PFSK-1 (cell line): Measurements from ENCODE around the gene GDI1.

Source experiments
- FOXP2 ChIP-seq: optimal IDR thresholded peaks from 2 replicates; pipeline ENCODE3; 2011; ENCODE audit warnings: borderline replicate concordance, control low read depth, inconsistent platforms; ENCODE audit not compliant: insufficient read depth; ENCODE audit errors: extremely low read length, extremely low read depth
- POLR2AphosphoS5 ChIP-seq: IDR thresholded peaks from 2 replicates; pipeline ENCODE4 v1.6.1; 2012; ENCODE audit warnings: low read depth, mild to moderate bottlenecking, control low read depth, low read length, moderate library complexity
- SIN3A ChIP-seq: IDR thresholded peaks from 2 replicates; pipeline ENCODE4 v1.6.1; 2012; ENCODE audit warnings: mild to moderate bottlenecking, low read length, moderate library complexity, borderline replicate concordance; ENCODE audit not compliant: insufficient read depth
- TAF1 ChIP-seq: IDR thresholded peaks from 2 replicates; pipeline ENCODE4 v1.6.1; 2012; ENCODE audit warnings: low read length, control low read depth, borderline replicate concordance; ENCODE audit not compliant: insufficient read depth
- TF ChIP-seq, protein P1 (sequence below), 2 experiments: IDR thresholded peaks; 2 replicates each; pipeline versions ENCODE4 v1.6.1 to v1.8.0; 2011 to 2012; ENCODE audit warnings: low read depth in 2 of 2, low read length in 2 of 2, control low read depth in 1 of 2, inconsistent platforms in 1 of 2, mild to moderate bottlenecking in 1 of 2, moderate library complexity in 1 of 2; ENCODE audit not compliant: insufficient read depth in 1 of 2

GDI1 gene

DNA sequence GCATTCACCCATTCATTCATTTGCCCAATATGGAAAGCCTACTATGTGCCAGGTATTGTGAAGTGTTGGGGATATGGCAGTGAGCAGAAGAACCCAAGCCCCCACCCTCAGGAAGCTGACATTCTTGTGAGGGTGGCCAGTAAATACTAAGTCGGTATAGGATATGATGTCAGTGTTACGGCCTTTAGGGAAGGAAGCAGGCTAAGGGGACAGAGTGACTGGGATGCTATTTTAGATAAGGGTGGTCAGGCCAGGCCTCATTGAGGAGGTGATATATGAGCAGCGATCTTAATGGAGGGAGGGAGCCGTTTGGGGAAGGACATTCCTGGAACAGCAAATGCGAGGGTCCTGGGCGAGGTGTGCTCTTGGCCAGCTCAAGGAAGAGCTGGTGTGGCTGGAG lies 6.5 kb upstream of the GDI1 start:
- TF ChIP-seq FOXP2: no peak
- no peak for TF ChIP-seq POLR2AphosphoS5
- TF ChIP-seq, protein P1, sequence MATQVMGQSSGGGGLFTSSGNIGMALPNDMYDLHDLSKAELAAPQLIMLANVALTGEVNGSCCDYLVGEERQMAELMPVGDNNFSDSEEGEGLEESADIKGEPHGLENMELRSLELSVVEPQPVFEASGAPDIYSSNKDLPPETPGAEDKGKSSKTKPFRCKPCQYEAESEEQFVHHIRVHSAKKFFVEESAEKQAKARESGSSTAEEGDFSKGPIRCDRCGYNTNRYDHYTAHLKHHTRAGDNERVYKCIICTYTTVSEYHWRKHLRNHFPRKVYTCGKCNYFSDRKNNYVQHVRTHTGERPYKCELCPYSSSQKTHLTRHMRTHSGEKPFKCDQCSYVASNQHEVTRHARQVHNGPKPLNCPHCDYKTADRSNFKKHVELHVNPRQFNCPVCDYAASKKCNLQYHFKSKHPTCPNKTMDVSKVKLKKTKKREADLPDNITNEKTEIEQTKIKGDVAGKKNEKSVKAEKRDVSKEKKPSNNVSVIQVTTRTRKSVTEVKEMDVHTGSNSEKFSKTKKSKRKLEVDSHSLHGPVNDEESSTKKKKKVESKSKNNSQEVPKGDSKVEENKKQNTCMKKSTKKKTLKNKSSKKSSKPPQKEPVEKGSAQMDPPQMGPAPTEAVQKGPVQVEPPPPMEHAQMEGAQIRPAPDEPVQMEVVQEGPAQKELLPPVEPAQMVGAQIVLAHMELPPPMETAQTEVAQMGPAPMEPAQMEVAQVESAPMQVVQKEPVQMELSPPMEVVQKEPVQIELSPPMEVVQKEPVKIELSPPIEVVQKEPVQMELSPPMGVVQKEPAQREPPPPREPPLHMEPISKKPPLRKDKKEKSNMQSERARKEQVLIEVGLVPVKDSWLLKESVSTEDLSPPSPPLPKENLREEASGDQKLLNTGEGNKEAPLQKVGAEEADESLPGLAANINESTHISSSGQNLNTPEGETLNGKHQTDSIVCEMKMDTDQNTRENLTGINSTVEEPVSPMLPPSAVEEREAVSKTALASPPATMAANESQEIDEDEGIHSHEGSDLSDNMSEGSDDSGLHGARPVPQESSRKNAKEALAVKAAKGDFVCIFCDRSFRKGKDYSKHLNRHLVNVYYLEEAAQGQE (IDR thresholded peaks at IDR 0.05; ENCODE audit: insufficient read depth in 1 of 2, low read depth in 2 of 2, low read length in 2 of 2): no peak
- no peak for TF ChIP-seq TAF1
- TF ChIP-seq SIN3A: no peak

DNA sequence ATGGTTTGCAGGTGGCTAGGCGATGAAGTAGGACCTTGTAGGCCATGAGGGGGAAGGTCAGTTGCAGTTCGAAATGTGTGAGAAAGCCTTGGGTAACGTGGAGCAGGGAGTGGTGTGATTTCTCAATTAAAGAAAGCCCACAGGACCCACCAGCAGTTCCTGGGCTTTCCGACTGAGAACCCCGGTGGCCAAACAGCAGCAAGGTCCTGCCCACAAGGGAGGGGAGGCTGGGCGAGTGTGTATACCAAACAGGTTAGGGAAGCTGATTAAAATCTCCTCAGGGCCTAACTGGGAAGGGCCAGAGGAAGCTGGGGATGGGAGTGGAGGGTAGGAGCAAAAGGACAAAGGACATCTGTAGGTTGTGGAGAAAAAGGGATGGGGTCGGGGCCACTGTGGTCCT lies 6.0 kb upstream of the GDI1 start:
- TF ChIP-seq, protein P1 (IDR thresholded peaks at IDR 0.05; ENCODE audit: insufficient read depth in 1 of 2, low read depth in 2 of 2, low read length in 2 of 2): no peak
- no peak for TF ChIP-seq SIN3A
- TF ChIP-seq POLR2AphosphoS5: no peak
- TF ChIP-seq TAF1: no peak
- no peak for TF ChIP-seq FOXP2

DNA sequence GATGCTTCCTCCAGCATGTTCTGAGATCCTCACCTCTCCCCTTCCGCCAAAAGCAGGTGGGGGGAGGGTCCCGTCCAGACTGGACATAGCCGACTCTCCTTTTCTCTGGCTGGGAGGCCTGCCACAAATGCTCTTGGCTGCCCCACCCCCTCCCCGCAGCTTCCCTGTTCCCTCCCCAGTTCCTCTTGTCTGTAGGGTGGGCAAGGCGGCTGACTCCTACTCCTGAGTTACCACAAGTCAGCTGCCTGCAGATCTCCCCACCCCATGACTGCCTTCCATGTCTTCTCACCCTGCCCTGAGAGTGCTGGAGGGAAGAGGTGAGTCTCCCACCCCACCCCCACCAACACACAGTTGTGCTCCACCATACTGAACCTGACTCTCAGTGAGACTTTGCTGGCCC lies 5.6 kb upstream of the GDI1 start:
- TF ChIP-seq TAF1 (no peak), POLR2AphosphoS5 (no peak), SIN3A (no peak), FOXP2 (no peak)
- TF ChIP-seq, protein P1 (IDR thresholded peaks at IDR 0.05; ENCODE audit: insufficient read depth in 1 of 2, low read depth in 2 of 2, low read length in 2 of 2): no peak

DNA sequence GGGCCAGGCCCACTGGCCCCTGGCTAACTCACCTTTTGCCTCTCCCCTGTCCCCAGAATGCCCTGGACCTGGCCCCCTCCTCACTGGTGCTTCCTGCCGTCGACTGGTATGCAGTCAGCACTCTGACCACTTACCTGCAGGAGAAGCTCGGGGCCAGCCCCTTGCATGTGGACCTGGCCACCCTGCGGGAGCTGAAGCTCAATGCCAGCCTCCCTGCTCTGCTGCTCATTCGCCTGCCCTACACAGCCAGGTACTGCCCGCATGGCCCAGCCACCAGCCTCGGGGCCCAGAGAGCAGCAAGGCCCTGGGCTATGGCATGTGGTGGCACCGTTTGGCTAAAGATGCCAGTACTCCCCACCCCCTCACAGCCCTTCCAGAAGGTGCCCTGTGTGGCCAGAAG lies 4.7 kb upstream of the GDI1 start:
- no peak for TF ChIP-seq SIN3A
- no peak for TF ChIP-seq FOXP2
- no peak for TF ChIP-seq POLR2AphosphoS5
- TF ChIP-seq TAF1: no peak
- TF ChIP-seq, protein P1 (IDR thresholded peaks at IDR 0.05; ENCODE audit: insufficient read depth in 1 of 2, low read depth in 2 of 2, low read length in 2 of 2): no peak

DNA sequence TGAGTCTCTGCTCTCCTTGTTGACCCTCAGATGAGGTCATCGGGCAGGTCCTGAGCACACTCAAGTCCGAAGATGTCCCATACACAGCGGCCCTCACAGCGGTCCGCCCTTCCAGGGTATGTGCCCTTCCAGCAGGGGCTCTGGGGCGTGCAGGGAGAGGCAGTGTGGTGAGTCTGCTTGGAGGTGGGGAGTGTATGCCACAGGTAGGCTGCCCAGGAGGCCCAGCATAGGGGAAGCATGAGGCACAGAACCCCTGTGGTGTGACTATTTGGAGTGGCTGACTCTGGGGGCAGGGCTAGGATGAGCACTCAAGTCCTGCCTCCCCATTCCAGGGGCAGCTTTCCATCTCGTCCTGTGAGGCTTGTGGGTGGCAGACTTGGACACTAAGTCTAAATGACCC lies 3.3 kb upstream of the GDI1 start:
- no peak for TF ChIP-seq TAF1
- TF ChIP-seq FOXP2: no peak
- TF ChIP-seq, protein P1 (IDR thresholded peaks at IDR 0.05; ENCODE audit: insufficient read depth in 1 of 2, low read depth in 2 of 2, low read length in 2 of 2): no peak
- no peak for TF ChIP-seq POLR2AphosphoS5
- TF ChIP-seq SIN3A: no peak
